ENCODE data around the gene HECTD4. TPM values are rescaled to one million over a fixed set of nuclear protein-coding genes. Genes with fewer than 3 reads are reported as not detected.

Gene HECTD4
- polyA plus RNA-seq, 1 experiment, result 7.3 TPM

GRCh38 chr12:112382866-112383265, 635 bp upstream of the HECTD4 start:
- Histone ChIP-seq H3K36me3 (ENCODE audit: control insufficient read depth, insufficient read depth, low read length) (no peaks in the 10 kb centered on the region), H3K27me3 (ENCODE audit: control insufficient read depth, insufficient read depth, low read length) (no peaks in the 10 kb centered on the region), H3K4me3 (ENCODE audit: low read depth, low read length) (peak overlapping the region; percentile 50; the same call in 1 of the 2 replicates)
- ChIA-PET POLR2A (no interaction called here), CTCF (interaction anchor here (1.8 kb wide), 1 partner anchor 185 kb away, joined by 5 read pairs; no protein-coding TSS in a partner anchor)
- no peak for TF ChIP-seq CTCF (IDR thresholded peaks at IDR 0.05; ENCODE audit: insufficient read depth, low read depth, low read length)
- no peak for DNase-seq (ENCODE audit: low read depth)

DNA sequence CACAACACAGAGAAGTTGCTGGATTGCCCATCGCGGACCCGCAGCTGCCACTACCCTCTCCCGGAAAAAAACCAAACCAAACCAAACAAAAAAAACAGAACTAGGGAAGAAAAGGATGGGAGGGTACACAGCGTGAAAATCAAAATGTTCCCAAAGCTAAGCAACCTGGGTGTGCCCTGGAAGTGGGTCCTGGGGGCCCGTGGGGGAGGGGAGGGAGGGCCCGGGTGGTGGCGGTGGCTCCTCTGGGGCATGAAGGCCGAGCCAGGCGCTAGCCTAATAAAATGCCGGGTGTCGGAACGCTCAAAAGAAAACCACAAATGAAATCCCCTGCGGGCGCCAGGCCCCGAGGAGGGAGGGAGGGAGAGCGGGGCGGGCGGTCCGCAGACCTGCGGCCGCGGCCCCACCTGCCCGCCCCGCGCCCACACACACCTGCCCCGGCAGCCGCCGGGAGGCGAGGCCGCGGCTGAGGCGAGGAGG, 787 bp downstream of the HECTD4 start:
- no peaks in the 10 kb centered on the region for H3K27me3 ChIP-seq (ENCODE audit: control insufficient read depth, insufficient read depth, low read length)
- no peak for DNase-seq (ENCODE audit: low read depth)
- peak overlapping the region; percentile 50 for H3K4me3 ChIP-seq (ENCODE audit: low read depth, low read length)
- ChIA-PET CTCF (no interaction called here), POLR2A (no interaction called here)
- no peaks in the 10 kb centered on the region for H3K36me3 ChIP-seq (ENCODE audit: control insufficient read depth, insufficient read depth, low read length)
- no peak for TF ChIP-seq CTCF (IDR thresholded peaks at IDR 0.05; ENCODE audit: insufficient read depth, low read depth, low read length)

GRCh38 chr12:112380663-112381405, 1.4 kb downstream of the HECTD4 start:
- no peaks in the 10 kb centered on the region for H3K36me3 ChIP-seq (ENCODE audit: control insufficient read depth, insufficient read depth, low read length)
- H3K4me3 ChIP-seq (ENCODE audit: low read depth, low read length), result peak overlapping the region; percentile 50
- DNase-seq (ENCODE audit: low read depth), result no peak
- H3K27me3 ChIP-seq (ENCODE audit: control insufficient read depth, insufficient read depth, low read length), result no peaks in the 10 kb centered on the region
- POLR2A ChIA-PET, result no interaction called here
- CTCF ChIA-PET, result no interaction called here
- no peak for TF ChIP-seq CTCF (IDR thresholded peaks at IDR 0.05; ENCODE audit: insufficient read depth, low read depth, low read length)

DNA sequence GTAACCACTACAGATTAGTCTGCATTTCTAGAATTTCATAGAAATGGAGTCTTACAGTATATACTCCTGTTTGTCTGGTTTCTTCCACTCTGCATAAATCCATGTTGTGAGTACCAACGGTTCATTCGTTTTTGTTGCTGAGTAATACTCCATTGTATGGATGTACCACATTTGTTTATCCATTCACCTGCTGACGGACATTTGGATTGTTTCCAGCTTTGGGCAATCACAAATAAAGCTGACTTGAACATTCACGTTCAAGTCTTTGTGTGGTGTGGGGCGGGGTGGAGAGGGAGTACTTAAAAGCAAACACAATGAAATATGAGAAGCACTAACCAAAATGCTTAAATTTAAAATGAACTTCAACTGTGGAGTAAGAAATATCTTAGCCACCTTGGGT, 7.1 kb downstream of the HECTD4 start:
- ChIA-PET POLR2A (no interaction called here), CTCF (interaction anchor here (1.9 kb wide), 1 partner anchor 12 kb away, joined by 5 read pairs; no protein-coding TSS in a partner anchor)
- DNase-seq (ENCODE audit: low read depth), result no peak
- Histone ChIP-seq H3K36me3 (ENCODE audit: control insufficient read depth, insufficient read depth, low read length) (no peaks in the 10 kb centered on the region), H3K4me3 (ENCODE audit: low read depth, low read length) (no peak overlapping the region), H3K27me3 (ENCODE audit: control insufficient read depth, insufficient read depth, low read length) (no peaks in the 10 kb centered on the region)
- no peak for TF ChIP-seq CTCF (IDR thresholded peaks at IDR 0.05; ENCODE audit: insufficient read depth, low read depth, low read length)

DNA sequence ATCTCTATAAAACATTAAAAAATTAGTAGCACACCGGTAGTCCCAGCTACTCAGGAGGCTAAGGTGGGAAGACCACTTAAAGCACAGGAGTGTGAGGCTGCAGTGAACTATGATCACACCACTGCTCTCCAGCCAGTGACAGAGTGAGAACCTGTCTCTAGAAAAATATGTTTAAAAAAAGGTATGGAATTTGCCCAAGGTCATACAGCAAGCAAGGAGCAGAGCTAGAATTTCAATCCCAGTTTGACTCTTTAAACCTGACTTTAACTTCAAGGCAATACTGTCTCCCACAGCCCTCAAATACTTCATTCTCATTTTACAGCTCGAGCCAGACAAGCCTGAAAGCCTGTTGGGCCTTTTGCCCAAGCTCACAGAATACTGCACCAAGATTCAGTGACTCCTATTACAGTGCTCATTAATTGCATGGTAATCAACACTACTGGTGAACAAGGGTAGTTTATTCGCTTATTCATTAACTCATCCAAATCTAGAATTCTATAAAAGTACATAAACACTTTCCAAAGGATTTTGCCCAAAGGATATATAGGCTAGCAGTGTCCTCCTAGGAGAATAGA, 8.0 kb downstream of the HECTD4 start:
- Histone ChIP-seq H3K36me3 (ENCODE audit: control insufficient read depth, insufficient read depth, low read length) (no peaks in the 10 kb centered on the region), H3K4me3 (ENCODE audit: low read depth, low read length) (no peak overlapping the region), H3K27me3 (ENCODE audit: control insufficient read depth, insufficient read depth, low read length) (no peaks in the 10 kb centered on the region)
- ChIA-PET POLR2A (no interaction called here), CTCF (interaction anchor here (1.9 kb wide), 1 partner anchor 13 kb away, joined by 5 read pairs; no protein-coding TSS in a partner anchor)
- TF ChIP-seq CTCF (IDR thresholded peaks at IDR 0.05; ENCODE audit: insufficient read depth, low read depth, low read length), result no peak
- no peak for DNase-seq (ENCODE audit: low read depth)
